ENCODE data around the gene SDK1.

DNA sequence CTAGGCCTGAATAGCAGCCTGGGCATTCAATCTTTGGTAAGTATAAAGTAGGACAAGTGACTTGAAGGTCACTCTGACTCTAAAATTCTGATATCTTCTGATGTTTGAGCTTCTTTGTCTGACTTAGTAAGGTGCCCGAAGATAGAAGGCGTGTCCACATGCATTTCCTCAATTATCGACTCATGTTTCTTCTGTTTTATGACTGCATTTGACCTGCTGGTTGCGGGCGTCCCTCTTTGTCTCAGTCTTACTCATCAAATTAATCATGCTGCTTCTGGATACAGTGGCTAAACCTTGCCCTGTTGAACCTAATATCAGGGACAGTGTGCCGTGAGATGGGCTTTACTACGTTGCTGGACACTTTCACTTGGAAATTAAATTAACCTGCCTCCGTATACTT lies 534.1 kb downstream of the SDK1 start:
- TF ChIP-seq, protein P1, sequence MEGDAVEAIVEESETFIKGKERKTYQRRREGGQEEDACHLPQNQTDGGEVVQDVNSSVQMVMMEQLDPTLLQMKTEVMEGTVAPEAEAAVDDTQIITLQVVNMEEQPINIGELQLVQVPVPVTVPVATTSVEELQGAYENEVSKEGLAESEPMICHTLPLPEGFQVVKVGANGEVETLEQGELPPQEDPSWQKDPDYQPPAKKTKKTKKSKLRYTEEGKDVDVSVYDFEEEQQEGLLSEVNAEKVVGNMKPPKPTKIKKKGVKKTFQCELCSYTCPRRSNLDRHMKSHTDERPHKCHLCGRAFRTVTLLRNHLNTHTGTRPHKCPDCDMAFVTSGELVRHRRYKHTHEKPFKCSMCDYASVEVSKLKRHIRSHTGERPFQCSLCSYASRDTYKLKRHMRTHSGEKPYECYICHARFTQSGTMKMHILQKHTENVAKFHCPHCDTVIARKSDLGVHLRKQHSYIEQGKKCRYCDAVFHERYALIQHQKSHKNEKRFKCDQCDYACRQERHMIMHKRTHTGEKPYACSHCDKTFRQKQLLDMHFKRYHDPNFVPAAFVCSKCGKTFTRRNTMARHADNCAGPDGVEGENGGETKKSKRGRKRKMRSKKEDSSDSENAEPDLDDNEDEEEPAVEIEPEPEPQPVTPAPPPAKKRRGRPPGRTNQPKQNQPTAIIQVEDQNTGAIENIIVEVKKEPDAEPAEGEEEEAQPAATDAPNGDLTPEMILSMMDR (IDR thresholded peaks at IDR 0.05) = no peak
- TF ChIP-seq POLR2A (IDR thresholded peaks at IDR 0.05) = no peak
